ENCODE results near the gene TRPV4. TPM values are rescaled to one million over a fixed set of nuclear protein-coding genes. Genes with fewer than 3 reads are reported as not detected.
"Not testable (repeated sequence)": the region's sequence is repeated elsewhere in the genome, so short reads cannot be mapped to it uniquely, and the experiment has no call there.

The TRPV4 gene
- total RNA-seq, 1 donor from 2014 or later, result 1.7 TPM

DNA sequence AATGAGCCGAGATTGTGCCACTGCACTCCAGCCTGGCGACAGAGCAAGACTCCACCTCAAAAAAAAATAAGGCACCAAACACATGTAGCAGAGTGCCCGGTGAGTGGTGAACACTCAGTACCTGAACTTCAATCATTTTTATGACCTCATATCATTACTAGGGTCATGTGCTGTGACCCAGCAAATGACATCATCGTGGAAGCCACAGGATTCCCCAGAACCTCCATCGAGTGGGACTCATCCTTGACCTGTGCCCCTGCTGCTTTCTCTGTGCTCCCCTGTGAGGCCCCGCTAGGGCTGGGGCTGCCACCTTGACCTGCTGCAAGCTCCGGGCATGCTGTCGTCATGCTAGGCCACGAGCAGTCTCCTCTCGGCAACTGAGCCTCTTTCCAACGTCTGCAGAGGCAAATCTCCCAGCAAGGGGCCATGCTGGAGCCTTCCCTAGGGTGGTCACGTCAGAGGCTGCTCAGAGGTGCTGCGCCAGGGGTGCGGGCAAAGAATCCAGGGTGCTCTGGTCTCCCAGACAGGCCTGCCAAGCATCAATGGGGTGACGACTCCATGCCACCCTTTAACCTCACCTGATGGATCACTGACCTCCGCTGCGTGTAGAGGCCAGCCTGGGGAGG, 28.6 kb upstream of the TRPV4 start:
- TF ChIP-seq, protein P1, sequence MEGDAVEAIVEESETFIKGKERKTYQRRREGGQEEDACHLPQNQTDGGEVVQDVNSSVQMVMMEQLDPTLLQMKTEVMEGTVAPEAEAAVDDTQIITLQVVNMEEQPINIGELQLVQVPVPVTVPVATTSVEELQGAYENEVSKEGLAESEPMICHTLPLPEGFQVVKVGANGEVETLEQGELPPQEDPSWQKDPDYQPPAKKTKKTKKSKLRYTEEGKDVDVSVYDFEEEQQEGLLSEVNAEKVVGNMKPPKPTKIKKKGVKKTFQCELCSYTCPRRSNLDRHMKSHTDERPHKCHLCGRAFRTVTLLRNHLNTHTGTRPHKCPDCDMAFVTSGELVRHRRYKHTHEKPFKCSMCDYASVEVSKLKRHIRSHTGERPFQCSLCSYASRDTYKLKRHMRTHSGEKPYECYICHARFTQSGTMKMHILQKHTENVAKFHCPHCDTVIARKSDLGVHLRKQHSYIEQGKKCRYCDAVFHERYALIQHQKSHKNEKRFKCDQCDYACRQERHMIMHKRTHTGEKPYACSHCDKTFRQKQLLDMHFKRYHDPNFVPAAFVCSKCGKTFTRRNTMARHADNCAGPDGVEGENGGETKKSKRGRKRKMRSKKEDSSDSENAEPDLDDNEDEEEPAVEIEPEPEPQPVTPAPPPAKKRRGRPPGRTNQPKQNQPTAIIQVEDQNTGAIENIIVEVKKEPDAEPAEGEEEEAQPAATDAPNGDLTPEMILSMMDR (IDR thresholded peaks at IDR 0.05; ENCODE audit: insufficient read depth, low read length, poor library complexity, severe bottlenecking), result no peak
- DNase-seq (ENCODE audit: low read depth), result no peak
- H3K4me3 ChIP-seq (ENCODE audit: low read depth, low read length), result no peak overlapping the region
- no peaks in the 10 kb centered on the region for H3K27me3 ChIP-seq (ENCODE audit: control insufficient read depth, insufficient read depth, low read length)
- no peaks in the 10 kb centered on the region for H3K36me3 ChIP-seq (ENCODE audit: control insufficient read depth, insufficient read depth, low read length)

DNA sequence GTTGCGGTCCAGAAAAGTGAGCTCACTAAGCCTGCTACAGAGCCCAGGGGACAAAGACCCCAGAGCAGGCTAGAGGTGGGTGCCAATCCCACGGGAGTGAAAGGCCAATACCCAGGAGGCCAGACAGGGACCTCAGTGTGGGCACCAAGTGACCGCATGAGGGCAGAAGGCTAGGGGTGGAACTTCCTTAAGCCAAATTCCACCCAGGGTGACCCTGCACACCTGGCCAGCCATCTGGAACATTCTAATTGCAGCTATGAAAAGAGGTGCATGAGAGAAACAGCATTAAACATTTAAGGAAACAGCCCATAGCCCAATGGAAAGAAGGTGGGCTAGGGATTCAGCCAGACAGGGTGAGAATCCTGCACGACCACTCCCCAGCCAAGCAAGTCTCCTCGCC, 27.8 kb upstream of the TRPV4 start:
- Histone ChIP-seq H3K4me3 (ENCODE audit: low read depth, low read length) (no peak overlapping the region), H3K36me3 (ENCODE audit: control insufficient read depth, insufficient read depth, low read length) (no peaks in the 10 kb centered on the region), H3K27me3 (ENCODE audit: control insufficient read depth, insufficient read depth, low read length) (no peaks in the 10 kb centered on the region)
- no peak for DNase-seq (ENCODE audit: low read depth)
- TF ChIP-seq, protein P1 (IDR thresholded peaks at IDR 0.05; ENCODE audit: insufficient read depth, low read length, poor library complexity, severe bottlenecking), result no peak

DNA sequence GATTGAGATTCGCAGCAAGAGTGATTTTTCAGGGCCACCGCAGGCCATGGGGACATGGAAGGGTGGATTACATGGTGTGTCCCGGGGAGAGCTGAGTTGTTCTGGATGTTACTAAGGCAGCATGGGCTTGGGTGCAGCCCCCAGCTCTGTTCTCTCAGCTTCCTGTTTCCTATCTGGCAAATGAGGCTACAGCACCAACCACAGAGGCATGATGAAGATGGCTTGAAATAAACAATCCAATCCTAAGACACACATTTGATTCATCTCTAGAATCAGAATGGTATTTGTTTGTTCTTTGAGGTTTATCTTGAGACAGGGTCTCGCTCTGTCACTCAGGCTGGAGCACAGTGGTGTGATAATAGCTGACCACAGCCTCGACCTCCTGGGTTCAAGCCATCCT, 25.6 kb upstream of the TRPV4 start:
- H3K36me3 ChIP-seq (ENCODE audit: control insufficient read depth, insufficient read depth, low read length), result no peaks in the 10 kb centered on the region

DNA sequence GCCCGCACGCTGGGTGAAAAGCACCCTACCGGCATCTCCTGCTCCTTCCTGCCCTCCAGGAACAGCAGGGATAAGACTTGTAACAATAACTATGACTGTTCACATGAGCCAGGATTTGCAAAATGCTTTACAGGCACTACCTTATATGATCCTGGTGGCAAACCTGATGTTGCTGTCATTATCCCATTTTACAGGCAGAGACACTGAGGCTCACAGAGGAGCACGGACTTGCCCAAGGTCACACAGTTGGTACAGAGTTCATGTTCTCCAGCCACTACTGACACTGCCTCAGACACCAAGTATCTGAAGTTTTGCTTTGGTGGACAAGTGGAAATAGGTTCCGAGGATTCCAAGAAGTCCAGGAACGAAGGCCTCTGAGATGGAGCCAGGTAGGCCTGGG, 24.5 kb upstream of the TRPV4 start:
- H3K36me3 ChIP-seq (ENCODE audit: control insufficient read depth, insufficient read depth, low read length), result no peaks in the 10 kb centered on the region
- TF ChIP-seq, protein P1 (IDR thresholded peaks at IDR 0.05; ENCODE audit: insufficient read depth, low read length, poor library complexity, severe bottlenecking), result no peak
- H3K4me3 ChIP-seq (ENCODE audit: low read depth, low read length), result no peak overlapping the region
- DNase-seq (ENCODE audit: low read depth), result no peak
- no peaks in the 10 kb centered on the region for H3K27me3 ChIP-seq (ENCODE audit: control insufficient read depth, insufficient read depth, low read length)

More for the DNA sequence above, 25.6 kb upstream of the TRPV4 start:
- no peaks in the 10 kb centered on the region for H3K27me3 ChIP-seq (ENCODE audit: control insufficient read depth, insufficient read depth, low read length)
- no peak overlapping the region for H3K4me3 ChIP-seq (ENCODE audit: low read depth, low read length)
- DNase-seq (ENCODE audit: low read depth), result no peak
- TF ChIP-seq, protein P1 (IDR thresholded peaks at IDR 0.05; ENCODE audit: insufficient read depth, low read length, poor library complexity, severe bottlenecking), result no peak

DNA sequence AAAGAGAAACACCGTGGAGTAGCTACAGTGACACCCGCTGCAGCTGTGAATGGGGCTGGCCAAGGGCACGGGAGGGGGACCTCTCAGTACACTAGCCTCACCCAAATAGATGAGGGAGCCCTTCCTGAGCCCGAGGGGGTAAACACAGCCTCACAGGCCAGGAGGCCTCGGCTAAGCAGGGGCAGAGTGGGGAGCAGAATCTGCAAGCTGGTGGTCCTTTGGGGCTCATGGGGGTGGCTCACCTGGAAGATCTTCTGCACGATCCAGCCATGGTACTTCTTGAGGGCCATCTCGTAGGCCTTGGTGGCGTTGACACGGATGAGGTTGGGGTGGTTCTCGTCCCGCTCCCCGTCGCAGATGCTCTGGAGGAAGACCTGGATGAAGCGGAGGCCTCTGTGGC, 22.2 kb upstream of the TRPV4 start:
- DNase-seq (ENCODE audit: low read depth), result no peak
- no peaks in the 10 kb centered on the region for H3K36me3 ChIP-seq (ENCODE audit: control insufficient read depth, insufficient read depth, low read length)
- TF ChIP-seq, protein P1 (IDR thresholded peaks at IDR 0.05; ENCODE audit: insufficient read depth, low read length, poor library complexity, severe bottlenecking), result no peak
- H3K4me3 ChIP-seq (ENCODE audit: low read depth, low read length), result no peak overlapping the region
- no peaks in the 10 kb centered on the region for H3K27me3 ChIP-seq (ENCODE audit: control insufficient read depth, insufficient read depth, low read length)

DNA sequence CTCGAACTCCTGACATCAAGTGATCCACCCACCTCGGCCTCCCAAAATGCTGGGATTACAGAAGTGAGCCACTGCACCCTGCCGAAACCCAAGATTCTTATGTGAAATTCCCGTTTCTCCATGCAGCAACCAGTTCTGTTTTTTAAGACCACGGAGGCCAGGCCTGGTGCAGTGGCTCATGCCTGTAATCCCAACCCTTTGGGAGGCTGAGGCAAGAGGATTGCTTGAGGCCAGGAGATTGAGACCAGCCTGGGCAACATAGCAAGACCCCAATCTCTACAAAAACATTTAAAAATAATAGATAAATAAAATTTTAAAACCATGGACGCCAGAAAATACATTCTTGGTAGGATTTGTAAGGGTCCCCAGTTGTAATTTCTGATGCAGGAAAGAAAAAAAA, 17.3 kb upstream of the TRPV4 start:
- not testable (repeated sequence) for H3K27me3 ChIP-seq (ENCODE audit: control insufficient read depth, insufficient read depth, low read length); H3K36me3 ChIP-seq (ENCODE audit: control insufficient read depth, insufficient read depth, low read length); DNase-seq (ENCODE audit: low read depth); H3K4me3 ChIP-seq (ENCODE audit: low read depth, low read length)

All from kidney epithelial cell (primary cell).